ENCODE data around the gene CHPF. TPM values are rescaled to one million over a fixed set of nuclear protein-coding genes. Genes with fewer than 3 reads are reported as not detected.

Gene CHPF
- total and polyA plus RNA-seq, 10 of the 15 experiments (the other 5 are each of a cell fraction or from before 2014, with no cell fraction given), result 0.09 to 17.4 (median 8.3) TPM; not detected in 1

DNA sequence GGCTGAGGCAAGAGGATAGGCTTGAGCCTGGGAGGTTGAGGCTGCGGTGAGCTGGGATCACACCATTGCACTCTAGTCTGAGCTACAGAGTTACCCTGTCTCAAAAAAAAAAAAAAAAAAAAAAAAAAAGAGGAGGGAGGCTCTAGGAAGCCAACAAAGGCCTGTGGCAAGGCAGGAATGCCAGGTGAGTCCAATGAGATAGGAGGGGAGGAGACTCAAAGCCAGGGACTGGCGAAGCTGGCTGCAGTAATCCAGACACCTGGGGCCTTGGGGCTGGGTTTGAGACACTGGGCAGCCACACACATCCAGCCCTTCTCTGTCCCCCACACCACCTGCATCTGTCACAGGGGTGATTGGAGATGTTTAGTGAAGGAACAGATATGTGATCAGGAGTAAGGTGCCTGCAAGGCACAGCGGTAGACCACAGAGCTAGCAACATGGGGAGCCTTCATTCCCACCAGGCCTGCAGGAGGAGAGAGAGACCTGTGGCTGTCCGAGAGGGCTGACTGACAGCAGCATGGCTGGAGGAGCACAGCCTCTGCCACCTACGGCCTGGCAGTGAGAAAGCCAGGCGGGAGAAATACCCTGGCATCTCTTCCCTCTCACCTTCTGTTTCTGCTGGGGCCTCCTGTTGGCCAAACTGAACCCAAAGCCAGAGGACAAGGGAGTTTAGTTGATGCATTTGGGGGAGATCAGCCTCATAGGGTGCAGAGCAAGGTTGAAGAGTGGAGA lies 9.5 kb downstream of the CHPF start:
- WGBS (ENCODE audit: insufficient coverage, insufficient replicate concordance, low lambda C conversion rate, missing lambda C conversion rate), result 29% methylated on average over 5 of the region's 6 CpGs
- RAD21 ChIA-PET (ENCODE audit: unreplicated experiment), result no interaction called here
- CTCF ChIA-PET, result interaction anchor here (1.1 to 1.5 kb wide), 3 partner anchors 8 to 145 kb away, joined by 3 read pairs; no protein-coding TSS in a partner anchor
- no peaks in the 10 kb centered on the region for H3K4me1 ChIP-seq (ENCODE audit: control insufficient read depth, insufficient read depth, low read length)
- SMC1A ChIA-PET (ENCODE audit: uncharacterized antibody, unreplicated experiment), result interaction anchor here (1.1 to 1.8 kb wide), 2 partner anchors 38 to 39 kb away, joined by 3 to 4 read pairs; a partner anchor contains a TSS
- intact Hi-C loops (cut with micrococcal nuclease; ENCODE audit: unreplicated experiment), result no loop called here
- POLR2A ChIA-PET, result no interaction called here
- no peaks in the 10 kb centered on the region for H3K9me3 ChIP-seq (replicated peaks; ENCODE audit: control insufficient read depth, insufficient read depth, low read length)
- H3K9ac ChIP-seq (ENCODE audit: control insufficient read depth, insufficient read depth, low read length), result no peak overlapping the region
- no peaks in the 10 kb centered on the region; the same call in 1 of the 2 replicates for H4K20me1 ChIP-seq (ENCODE audit: control insufficient read depth, insufficient read depth)
- in situ Hi-C loops (cut with MboI), result loop anchor here (5.0 kb wide), 1 partner anchor 132 kb away; no protein-coding TSS in a partner anchor
- H2AFZ ChIP-seq (ENCODE audit: control insufficient read depth, low read depth, low read length), result no peak overlapping the region
- no TSS peak for BruUV-seq (replicated peaks)
- H3K36me3 ChIP-seq (ENCODE audit: control insufficient read depth in 2 of 2, insufficient read depth in 2 of 2, low read length in 1 of 2), result no peaks in the 10 kb centered on the region
- DNase-seq (ENCODE audit: low read depth, low spot score) (no peak), ATAC-seq (no peak), FAIRE-seq (no peak)
- no peak overlapping the region for H3K4me3 ChIP-seq
- peaks cover 3 to 8% of the 10 kb centered on the region in 2 experiments; a peak in 3 of 4 replicates for H3K27me3 ChIP-seq (replicated peaks in 1 of 2; ENCODE audit: control insufficient read depth in 2 of 2, insufficient read depth in 2 of 2, low read length in 1 of 2)
- H3K4me2 ChIP-seq (ENCODE audit: control insufficient read depth, insufficient read depth), result no peak overlapping the region
- TF ChIP-seq BCL11A (IDR thresholded peaks at IDR 0.05; ENCODE audit: low read depth, low read length) (no peak), HDAC2 (IDR thresholded peaks at IDR 0.05) (no peak), ASH2L (IDR thresholded peaks at IDR 0.05; ENCODE audit: borderline replicate concordance, low read depth) (no peak)
- TF ChIP-seq, protein P1, sequence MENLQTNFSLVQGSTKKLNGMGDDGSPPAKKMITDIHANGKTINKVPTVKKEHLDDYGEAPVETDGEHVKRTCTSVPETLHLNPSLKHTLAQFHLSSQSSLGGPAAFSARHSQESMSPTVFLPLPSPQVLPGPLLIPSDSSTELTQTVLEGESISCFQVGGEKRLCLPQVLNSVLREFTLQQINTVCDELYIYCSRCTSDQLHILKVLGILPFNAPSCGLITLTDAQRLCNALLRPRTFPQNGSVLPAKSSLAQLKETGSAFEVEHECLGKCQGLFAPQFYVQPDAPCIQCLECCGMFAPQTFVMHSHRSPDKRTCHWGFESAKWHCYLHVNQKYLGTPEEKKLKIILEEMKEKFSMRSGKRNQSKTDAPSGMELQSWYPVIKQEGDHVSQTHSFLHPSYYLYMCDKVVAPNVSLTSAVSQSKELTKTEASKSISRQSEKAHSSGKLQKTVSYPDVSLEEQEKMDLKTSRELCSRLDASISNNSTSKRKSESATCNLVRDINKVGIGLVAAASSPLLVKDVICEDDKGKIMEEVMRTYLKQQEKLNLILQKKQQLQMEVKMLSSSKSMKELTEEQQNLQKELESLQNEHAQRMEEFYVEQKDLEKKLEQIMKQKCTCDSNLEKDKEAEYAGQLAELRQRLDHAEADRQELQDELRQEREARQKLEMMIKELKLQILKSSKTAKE (IDR thresholded peaks at IDR 0.05; ENCODE audit: low read depth, poor library complexity, severe bottlenecking), result no peak
- H3K27ac ChIP-seq (ENCODE audit: control insufficient read depth, insufficient read depth), result no peak overlapping the region
- H3K79me2 ChIP-seq (ENCODE audit: control insufficient read depth, insufficient read depth, low read length), result no peaks in the 10 kb centered on the region

All from GM12878 (cell line).